OCI-LY1 (cell line): ENCODE data around the gene PLEKHA7.
"Not testable (repeated sequence)": the region's sequence is repeated elsewhere in the genome, so short reads cannot be mapped to it uniquely, and the experiment has no call there.

Experiments used
- H2AFZ ChIP-seq: fragments of 200-600 bp; sonication (generic), shearing (Covaris generic); 2 replicates; pipeline ENCODE4 v1.6.0; 2014; ENCODE audit warnings: antibody characterized with exemption, mild to moderate bottlenecking, low read length
- H3F3A ChIP-seq: fragments of 200-600 bp; sonication (generic), shearing (Covaris generic); 2 replicates; pipeline ENCODE4 v1.6.0; 2014; ENCODE audit warnings: mild to moderate bottlenecking, antibody characterized with exemption, low read length, moderate library complexity; ENCODE audit not compliant: insufficient read depth
- H3K27ac ChIP-seq: fragments of 200-600 bp; sonication (generic); 2 replicates; pipeline ENCODE4 v1.5.1; 2014; ENCODE audit warnings: low read length, mixed run types, mild to moderate bottlenecking, low read depth; ENCODE audit not compliant: poor library complexity, severe bottlenecking
- H3K27me3 ChIP-seq: fragments of 200-600 bp; sonication (generic); 2 replicates; pipeline ENCODE4 v1.6.0; 2014; ENCODE audit warnings: antibody characterized with exemption, mild to moderate bottlenecking, low read length, moderate library complexity; ENCODE audit not compliant: insufficient read depth
- H3K36me3 ChIP-seq: fragments of 200-600 bp; sonication (generic); 2 replicates; pipeline ENCODE4 v1.6.1; 2014; ENCODE audit warnings: mild to moderate bottlenecking, antibody characterized with exemption, low read length, moderate library complexity, mixed read lengths; ENCODE audit not compliant: insufficient read depth
- H3K4me1 ChIP-seq: fragments of 200-600 bp; sonication (generic); 2 replicates; pipeline ENCODE4 v1.5.1; 2014; ENCODE audit warnings: mild to moderate bottlenecking, low read length, moderate library complexity; ENCODE audit not compliant: insufficient read depth, severe bottlenecking
- H3K4me2 ChIP-seq: fragments of 200-600 bp; sonication (generic), shearing (Covaris generic); 2 replicates; pipeline ENCODE4 v1.6.1; 2014; ENCODE audit warnings: low read length
- H3K4me3 ChIP-seq: fragments of 200-600 bp; sonication (generic); 2 replicates; pipeline ENCODE4 v1.5.1; 2014; ENCODE audit warnings: low read length, low read depth, mild to moderate bottlenecking, mixed read lengths; ENCODE audit not compliant: poor library complexity, severe bottlenecking
- H3K79me2 ChIP-seq: fragments of 200-600 bp; shearing (Covaris generic); 2 replicates; pipeline ENCODE4 v1.6.1; 2016; ENCODE audit warnings: mixed run types, low read length, mixed read lengths; ENCODE audit not compliant: insufficient read depth
- H3K9ac ChIP-seq: fragments of 200-600 bp; sonication (generic), shearing (Covaris generic); 2 replicates; pipeline ENCODE4 v1.6.1; 2014; ENCODE audit warnings: mild to moderate bottlenecking, low read length, mixed read lengths
- H3K9me2 ChIP-seq: fragments of 200-600 bp; sonication (generic), shearing (Covaris generic); 2 replicates; pipeline ENCODE4 v1.6.1; 2014; ENCODE audit warnings: low read depth, mild to moderate bottlenecking, low read length, mixed read lengths
- H3K9me3 ChIP-seq: fragments of 200-600 bp; shearing (Covaris generic); 2 replicates; pipeline ENCODE4 v1.6.1; 2014; ENCODE audit warnings: low read length, mixed read lengths
- H4K20me1 ChIP-seq: fragments of 200-600 bp; sonication (generic), shearing (Covaris generic); 2 replicates; pipeline ENCODE4 v1.6.0; 2016; ENCODE audit warnings: mild to moderate bottlenecking, low read length; ENCODE audit not compliant: insufficient read depth
- EZH2 ChIP-seq: fragments of 200-600 bp; sonication (generic), shearing (Covaris generic); IDR thresholded peaks from 2 replicates; pipeline ENCODE4 v1.8.0; 2017; ENCODE audit warnings: borderline replicate concordance, mixed run types, mild to moderate bottlenecking, antibody characterized with exemption, low read length, moderate library complexity, mixed read lengths
- TF ChIP-seq, protein P1 (sequence below): fragments of 200-600 bp; sonication (generic), shearing (Covaris generic); IDR thresholded peaks from 2 replicates; pipeline ENCODE4 v1.5.1; 2017; ENCODE audit warnings: mild to moderate bottlenecking, antibody characterized with exemption, low read length, moderate library complexity, mixed read lengths

The PLEKHA7 gene

DNA sequence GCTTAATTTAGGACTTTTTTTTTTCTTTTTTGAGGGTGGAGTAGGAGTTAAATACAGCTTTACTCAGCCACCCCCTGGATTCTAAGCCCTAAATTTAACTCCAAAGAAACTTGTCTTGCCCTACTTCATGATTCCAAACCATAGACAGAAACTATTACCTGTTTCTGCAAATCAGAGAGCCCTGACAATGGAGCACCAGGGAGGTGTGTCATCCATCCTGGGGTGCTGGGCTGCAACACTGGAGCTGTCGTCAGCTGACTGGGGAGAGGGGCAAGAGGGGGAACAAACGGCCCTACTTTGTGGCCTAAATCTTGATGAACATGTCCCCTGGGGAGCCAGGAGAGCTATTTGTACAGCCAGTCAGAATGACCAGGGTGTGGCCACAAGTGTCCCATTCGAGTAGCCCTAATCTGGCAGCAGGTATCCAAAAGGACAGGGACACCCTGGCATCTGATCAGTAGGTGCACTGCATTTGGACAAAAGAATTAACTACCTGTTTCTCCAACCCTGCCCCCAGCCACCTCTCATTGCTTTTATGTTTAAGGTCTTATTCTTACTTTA is 50.8 kb downstream of the PLEKHA7 start:
- H3K27ac ChIP-seq, result no peak overlapping the region
- H4K20me1 ChIP-seq, result no peaks in the 10 kb centered on the region
- H3F3A ChIP-seq, result no peaks in the 10 kb centered on the region
- H3K9ac ChIP-seq, result no peak overlapping the region
- H2AFZ ChIP-seq, result no peak overlapping the region
- no peaks in the 10 kb centered on the region for H3K79me2 ChIP-seq
- no peaks in the 10 kb centered on the region for H3K9me2 ChIP-seq
- TF ChIP-seq, protein P1, sequence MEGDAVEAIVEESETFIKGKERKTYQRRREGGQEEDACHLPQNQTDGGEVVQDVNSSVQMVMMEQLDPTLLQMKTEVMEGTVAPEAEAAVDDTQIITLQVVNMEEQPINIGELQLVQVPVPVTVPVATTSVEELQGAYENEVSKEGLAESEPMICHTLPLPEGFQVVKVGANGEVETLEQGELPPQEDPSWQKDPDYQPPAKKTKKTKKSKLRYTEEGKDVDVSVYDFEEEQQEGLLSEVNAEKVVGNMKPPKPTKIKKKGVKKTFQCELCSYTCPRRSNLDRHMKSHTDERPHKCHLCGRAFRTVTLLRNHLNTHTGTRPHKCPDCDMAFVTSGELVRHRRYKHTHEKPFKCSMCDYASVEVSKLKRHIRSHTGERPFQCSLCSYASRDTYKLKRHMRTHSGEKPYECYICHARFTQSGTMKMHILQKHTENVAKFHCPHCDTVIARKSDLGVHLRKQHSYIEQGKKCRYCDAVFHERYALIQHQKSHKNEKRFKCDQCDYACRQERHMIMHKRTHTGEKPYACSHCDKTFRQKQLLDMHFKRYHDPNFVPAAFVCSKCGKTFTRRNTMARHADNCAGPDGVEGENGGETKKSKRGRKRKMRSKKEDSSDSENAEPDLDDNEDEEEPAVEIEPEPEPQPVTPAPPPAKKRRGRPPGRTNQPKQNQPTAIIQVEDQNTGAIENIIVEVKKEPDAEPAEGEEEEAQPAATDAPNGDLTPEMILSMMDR, result no peak
- no peak for TF ChIP-seq EZH2
- H3K4me2 ChIP-seq, result no peak overlapping the region
- no peaks in the 10 kb centered on the region; the same call in 1 of the 2 replicates for H3K27me3 ChIP-seq
- no peak overlapping the region for H3K4me3 ChIP-seq
- H3K9me3 ChIP-seq, result no peaks in the 10 kb centered on the region
- no peaks in the 10 kb centered on the region for H3K4me1 ChIP-seq
- H3K36me3 ChIP-seq, result no peaks in the 10 kb centered on the region

DNA sequence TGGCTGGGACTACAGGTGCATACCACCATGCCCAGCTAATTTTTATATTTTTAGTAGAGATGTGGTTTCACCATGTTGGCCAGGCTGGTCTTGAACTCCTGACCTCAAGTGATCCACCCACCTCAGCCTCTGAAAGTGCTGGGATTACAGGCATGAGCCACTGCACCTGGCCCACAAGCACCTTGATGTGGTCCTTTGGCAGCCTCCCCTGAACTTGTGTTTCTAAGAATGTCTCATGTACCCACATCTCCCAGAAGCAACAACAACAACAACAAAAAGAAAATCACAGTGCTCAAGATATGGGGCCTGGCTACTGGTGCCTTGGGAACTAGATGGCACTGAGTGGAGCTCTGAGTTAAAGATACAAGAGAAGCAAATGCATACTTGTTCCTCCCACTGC is 51.6 kb downstream of the PLEKHA7 start:
- not testable (repeated sequence) for H3K36me3 ChIP-seq, H3K4me2 ChIP-seq, H3K9ac ChIP-seq, H3K9me3 ChIP-seq, H2AFZ ChIP-seq, H3K9me2 ChIP-seq, H4K20me1 ChIP-seq, H3F3A ChIP-seq, H3K4me1 ChIP-seq, H3K27ac ChIP-seq, H3K79me2 ChIP-seq, H3K4me3 ChIP-seq, H3K27me3 ChIP-seq

DNA sequence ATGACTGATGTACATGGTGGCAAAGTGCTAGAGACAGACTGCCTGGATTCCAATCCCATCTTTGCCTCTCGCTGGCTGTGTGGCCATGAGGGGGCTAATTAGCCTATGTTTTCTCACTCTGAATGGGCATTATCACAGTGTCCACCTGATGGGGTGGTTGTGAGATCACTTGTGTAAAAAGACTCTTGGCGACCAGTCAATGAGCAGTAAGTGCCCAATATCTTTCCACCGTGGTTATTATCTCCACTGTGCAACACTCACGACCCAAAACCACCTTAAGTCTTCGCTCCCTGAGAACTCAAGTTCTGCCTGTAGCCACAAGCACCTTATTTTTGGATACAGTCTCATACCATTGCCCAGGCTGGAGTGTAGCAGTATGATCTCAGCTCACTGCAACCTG is 52.1 kb downstream of the PLEKHA7 start:
- no peaks in the 10 kb centered on the region for H3K4me1 ChIP-seq
- no peak overlapping the region for H3K4me2 ChIP-seq
- no peaks in the 10 kb centered on the region; the same call in 1 of the 2 replicates for H3K27me3 ChIP-seq
- no peak overlapping the region for H2AFZ ChIP-seq
- no peaks in the 10 kb centered on the region for H3K9me2 ChIP-seq
- H3K79me2 ChIP-seq, result no peaks in the 10 kb centered on the region
- no peak overlapping the region for H3K27ac ChIP-seq
- H3F3A ChIP-seq, result no peaks in the 10 kb centered on the region
- no peaks in the 10 kb centered on the region for H4K20me1 ChIP-seq
- no peak overlapping the region for H3K4me3 ChIP-seq
- H3K9me3 ChIP-seq, result no peaks in the 10 kb centered on the region
- no peak overlapping the region for H3K9ac ChIP-seq
- TF ChIP-seq EZH2, result no peak
- TF ChIP-seq, protein P1, result no peak
- H3K36me3 ChIP-seq, result no peaks in the 10 kb centered on the region

DNA sequence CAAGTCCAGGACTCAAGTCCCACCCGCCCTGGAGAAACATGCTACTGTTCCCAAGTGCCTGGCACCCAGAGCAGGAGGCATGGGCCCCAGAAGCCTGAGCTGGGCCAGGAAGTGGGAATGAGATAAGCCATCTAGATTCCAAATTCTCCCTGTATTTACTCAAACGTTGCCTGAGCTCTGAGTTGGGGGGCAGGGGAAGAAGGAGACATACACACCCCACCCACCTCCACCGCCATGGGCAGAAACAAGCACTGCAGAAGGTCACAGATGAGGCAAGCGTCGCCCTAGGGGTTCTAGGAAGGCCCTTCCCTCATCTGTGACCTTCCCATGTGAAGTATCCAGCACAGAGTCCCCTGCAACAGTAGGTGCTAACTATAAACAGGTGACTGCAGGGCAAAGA is 54.0 kb downstream of the PLEKHA7 start:
- no peak overlapping the region for H3K4me2 ChIP-seq

More for the DNA sequence above, 54.0 kb downstream of the PLEKHA7 start:
- H3K9ac ChIP-seq, result no peak overlapping the region
- H3K79me2 ChIP-seq, result no peaks in the 10 kb centered on the region
- H3K27ac ChIP-seq, result no peak overlapping the region
- H3K9me2 ChIP-seq, result no peaks in the 10 kb centered on the region
- H3K36me3 ChIP-seq, result no peaks in the 10 kb centered on the region
- H3K9me3 ChIP-seq, result no peaks in the 10 kb centered on the region
- H2AFZ ChIP-seq, result no peak overlapping the region
- no peaks in the 10 kb centered on the region; the same call in 1 of the 2 replicates for H3K27me3 ChIP-seq
- H4K20me1 ChIP-seq, result no peaks in the 10 kb centered on the region
- no peaks in the 10 kb centered on the region for H3K4me1 ChIP-seq
- no peak for TF ChIP-seq EZH2
- TF ChIP-seq, protein P1, result no peak
- H3K4me3 ChIP-seq, result no peak overlapping the region
- no peaks in the 10 kb centered on the region for H3F3A ChIP-seq
